ENCODE measurements around the gene MANF.

DNA sequence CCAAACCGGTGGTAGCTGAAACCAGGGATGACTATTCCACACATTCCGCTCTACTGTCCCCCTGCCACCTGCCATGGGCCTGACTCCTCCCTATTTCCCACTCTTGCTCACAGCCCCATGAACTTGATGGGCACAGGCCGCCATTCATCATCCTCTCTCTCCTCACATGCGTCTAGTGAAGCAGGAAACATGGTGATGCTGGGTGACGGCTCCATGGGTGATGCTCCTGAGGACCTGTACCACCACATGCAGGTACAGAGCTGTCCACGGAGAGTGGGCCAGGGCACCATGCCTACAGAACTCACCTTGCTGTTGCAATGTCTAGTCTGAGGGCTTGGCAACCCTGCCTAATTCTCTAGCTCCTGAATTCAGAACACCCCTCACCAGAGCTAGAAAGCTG is 23.3 kb upstream of the MANF start:
- TF ChIP-seq POLR2A (IDR thresholded peaks at IDR 0.05), result no peak
- TF ChIP-seq, protein P1, sequence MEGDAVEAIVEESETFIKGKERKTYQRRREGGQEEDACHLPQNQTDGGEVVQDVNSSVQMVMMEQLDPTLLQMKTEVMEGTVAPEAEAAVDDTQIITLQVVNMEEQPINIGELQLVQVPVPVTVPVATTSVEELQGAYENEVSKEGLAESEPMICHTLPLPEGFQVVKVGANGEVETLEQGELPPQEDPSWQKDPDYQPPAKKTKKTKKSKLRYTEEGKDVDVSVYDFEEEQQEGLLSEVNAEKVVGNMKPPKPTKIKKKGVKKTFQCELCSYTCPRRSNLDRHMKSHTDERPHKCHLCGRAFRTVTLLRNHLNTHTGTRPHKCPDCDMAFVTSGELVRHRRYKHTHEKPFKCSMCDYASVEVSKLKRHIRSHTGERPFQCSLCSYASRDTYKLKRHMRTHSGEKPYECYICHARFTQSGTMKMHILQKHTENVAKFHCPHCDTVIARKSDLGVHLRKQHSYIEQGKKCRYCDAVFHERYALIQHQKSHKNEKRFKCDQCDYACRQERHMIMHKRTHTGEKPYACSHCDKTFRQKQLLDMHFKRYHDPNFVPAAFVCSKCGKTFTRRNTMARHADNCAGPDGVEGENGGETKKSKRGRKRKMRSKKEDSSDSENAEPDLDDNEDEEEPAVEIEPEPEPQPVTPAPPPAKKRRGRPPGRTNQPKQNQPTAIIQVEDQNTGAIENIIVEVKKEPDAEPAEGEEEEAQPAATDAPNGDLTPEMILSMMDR (IDR thresholded peaks at IDR 0.05), result no peak
